Breast epithelium (tissue), 3 donors: ENCODE results near the gene ZFR2.

Experiments
- CTCF ChIP-seq, 3 donors: fragments of 450-650 bp; IDR thresholded peaks; one replicate each; pipeline ENCODE4 v1.5.1; 2016 to 2017; ENCODE audit warnings: antibody characterized with exemption in 3 of 3, mild to moderate bottlenecking in 3 of 3, moderate library complexity in 3 of 3
- POLR2A ChIP-seq: fragments of 450-650 bp; IDR thresholded peaks from one replicate; pipeline ENCODE4 v1.6.1; 2016; ENCODE audit warnings: antibody characterized with exemption, mild to moderate bottlenecking, moderate library complexity

DNA sequence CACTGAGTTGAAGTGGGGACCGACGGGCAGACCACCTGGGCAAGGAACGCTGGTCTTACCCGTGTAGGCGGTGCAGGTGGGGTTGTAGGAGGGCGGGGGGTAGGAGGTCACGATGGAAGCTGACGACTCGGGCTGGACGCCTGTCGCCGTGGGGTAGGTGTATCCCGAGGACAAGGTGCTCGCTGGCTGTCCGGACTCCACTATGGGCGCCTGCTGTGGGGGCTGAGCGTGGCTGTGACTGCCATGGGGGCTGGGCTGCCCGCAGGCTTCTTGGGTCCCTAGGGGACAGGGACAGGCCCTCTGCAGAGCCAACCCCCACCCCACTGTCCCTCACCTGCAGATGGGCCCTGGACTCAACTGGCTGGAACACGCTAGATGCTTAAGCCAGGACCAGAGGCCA lies 37.2 kb downstream of the ZFR2 start:
- no peak for TF ChIP-seq CTCF (IDR thresholded peaks at IDR 0.05)
- no peak for TF ChIP-seq POLR2A
